IPS-18a (cell line): ENCODE data around the gene GH1.
"Not testable (repeated sequence)": the region's sequence is repeated elsewhere in the genome, so short reads cannot be mapped to it uniquely, and the experiment has no call there.

Experiments
- H3K27ac ChIP-seq: one replicate; pipeline ENCODE4 v1.5.1; 2013; ENCODE audit warnings: low read length
- H3K27me3 ChIP-seq: one replicate; pipeline ENCODE4 v1.6.1; 2013; ENCODE audit warnings: mild to moderate bottlenecking, low read length; ENCODE audit not compliant: control insufficient read depth, insufficient read depth
- H3K36me3 ChIP-seq: one replicate; pipeline ENCODE4 v1.6.1; 2013; ENCODE audit warnings: low read depth, low read length; ENCODE audit not compliant: control insufficient read depth
- H3K4me1 ChIP-seq: one replicate; pipeline ENCODE4 v1.6.1; 2013; ENCODE audit warnings: low read depth, low read length; ENCODE audit not compliant: control insufficient read depth
- H3K4me3 ChIP-seq: one replicate; pipeline ENCODE4 v1.5.1; 2013; ENCODE audit warnings: low read length
- H3K9ac ChIP-seq: one replicate; pipeline ENCODE4 v1.6.1; 2013; ENCODE audit warnings: mild to moderate bottlenecking, low read length, moderate library complexity
- H3K9me3 ChIP-seq: one replicate; pipeline ENCODE4 v1.6.1; 2013; ENCODE audit warnings: low read depth, low read length; ENCODE audit not compliant: control insufficient read depth

Gene GH1

GRCh38 chr17:63931981-63932561 is 13.4 kb upstream of the GH1 start, which contains the start of gene CD79B:
TSS of gene CD79B (minus strand) at chr17:63932331. CDS start at chr17:63932261, 70 bp downstream.
- Histone ChIP-seq H3K36me3 (no peaks in the 10 kb centered on the region), H3K4me3 (no peak within 1 kb of the TSS), H3K27ac (no peak within 1 kb of the TSS), H3K9me3 (no peaks in the 10 kb centered on the region), H3K4me1 (no peaks in the 10 kb centered on the region), H3K9ac (no peak within 1 kb of the TSS), H3K27me3 (no peaks in the 10 kb centered on the region)

GRCh38 chr17:63930951-63931575 is 12.4 kb upstream of the GH1 start:
- H3K4me3 ChIP-seq, result no peak overlapping the region
- no peaks in the 10 kb centered on the region for H3K27me3 ChIP-seq
- H3K9me3 ChIP-seq, result no peaks in the 10 kb centered on the region
- H3K36me3 ChIP-seq, result no peaks in the 10 kb centered on the region
- no peaks in the 10 kb centered on the region for H3K4me1 ChIP-seq
- H3K27ac ChIP-seq, result no peak overlapping the region
- no peak overlapping the region for H3K9ac ChIP-seq

DNA sequence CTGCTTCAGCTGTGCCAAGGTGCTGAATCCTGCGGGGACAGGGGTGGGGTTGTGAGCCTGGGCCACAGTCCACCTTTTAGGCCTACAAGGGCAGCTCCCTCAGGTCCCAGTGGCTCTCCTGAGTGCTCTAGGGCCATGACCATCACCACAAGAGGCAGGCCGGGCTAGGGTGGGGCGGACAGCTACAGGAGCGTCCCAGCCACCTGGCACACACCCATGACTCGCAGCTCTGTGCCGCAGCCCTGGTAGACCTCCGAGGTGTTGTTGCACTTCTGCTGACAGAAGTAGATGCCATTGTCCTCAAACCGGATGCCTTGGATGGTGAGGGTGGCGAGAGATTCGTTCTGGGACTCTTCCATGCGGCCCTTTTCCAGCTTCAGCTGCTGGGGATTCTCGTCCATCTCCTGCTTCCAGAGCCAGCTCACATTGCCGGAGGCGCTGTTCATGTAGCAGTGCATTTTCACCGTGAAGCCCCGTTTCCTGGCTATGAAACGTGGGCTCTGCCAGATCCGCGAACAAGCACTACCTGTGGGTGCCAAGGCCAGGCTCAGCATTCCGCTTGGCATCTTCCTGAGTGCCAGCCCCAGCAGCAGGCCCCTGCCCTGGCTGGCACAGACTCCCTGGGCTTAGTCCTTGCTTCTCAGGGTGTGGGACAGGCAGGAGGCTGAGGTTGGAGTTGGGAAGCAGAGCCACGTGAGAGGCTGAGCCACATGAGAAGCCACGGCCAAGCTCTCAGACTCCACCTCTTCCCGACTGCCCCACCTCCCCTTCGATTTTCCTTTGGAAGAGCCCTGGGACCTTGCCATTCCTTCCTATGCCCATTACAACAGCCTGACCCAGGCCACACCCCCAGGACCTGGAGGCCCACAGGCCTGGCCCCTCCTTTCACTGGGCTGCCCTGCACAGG is 11.5 kb upstream of the GH1 start:
- Histone ChIP-seq H3K4me3 (no peak overlapping the region), H3K36me3 (no peaks in the 10 kb centered on the region), H3K4me1 (no peaks in the 10 kb centered on the region), H3K27me3 (no peaks in the 10 kb centered on the region), H3K27ac (no peak overlapping the region), H3K9me3 (no peaks in the 10 kb centered on the region), H3K9ac (no peak overlapping the region)

DNA sequence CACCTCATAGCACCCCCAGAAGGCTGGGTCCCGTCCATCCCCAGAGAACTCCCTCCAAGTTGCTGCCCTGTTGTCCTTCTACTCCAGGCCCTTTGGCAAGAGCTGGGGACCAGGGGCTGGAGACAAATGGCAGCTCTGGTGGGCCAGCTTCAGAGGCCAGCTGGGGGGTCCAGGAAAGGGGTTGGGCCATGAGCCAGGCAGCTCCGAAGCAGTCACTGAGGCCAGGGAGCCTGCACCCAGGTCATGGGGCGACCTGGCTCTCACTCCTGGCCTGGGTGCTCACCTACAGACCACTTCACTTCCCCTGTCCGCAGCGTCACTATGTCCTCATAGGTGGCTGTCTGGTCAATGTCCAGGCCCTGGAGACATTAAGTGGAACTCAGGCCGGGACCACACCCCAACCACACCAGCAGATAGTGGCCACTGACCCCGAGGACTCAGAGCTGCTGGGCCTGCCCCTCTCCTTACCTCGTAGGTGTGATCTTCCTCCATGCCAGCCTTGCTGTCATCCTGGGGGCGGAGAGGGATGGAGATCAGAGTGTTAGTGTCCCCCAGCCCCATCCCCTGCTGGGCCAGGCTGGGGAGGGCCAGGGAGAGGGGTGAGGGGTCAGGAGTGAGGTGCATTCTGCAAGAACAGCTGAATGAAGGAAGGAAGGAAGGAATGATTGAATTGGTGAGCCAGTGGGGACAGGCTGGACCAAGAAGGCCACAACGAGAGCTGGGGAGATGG is 10.5 kb upstream of the GH1 start:
- H3K36me3 ChIP-seq, result no peaks in the 10 kb centered on the region
- H3K4me3 ChIP-seq, result no peak overlapping the region
- H3K27me3 ChIP-seq, result no peaks in the 10 kb centered on the region
- H3K9ac ChIP-seq, result no peak overlapping the region
- H3K9me3 ChIP-seq, result no peaks in the 10 kb centered on the region
- no peaks in the 10 kb centered on the region for H3K4me1 ChIP-seq
- no peak overlapping the region for H3K27ac ChIP-seq

DNA sequence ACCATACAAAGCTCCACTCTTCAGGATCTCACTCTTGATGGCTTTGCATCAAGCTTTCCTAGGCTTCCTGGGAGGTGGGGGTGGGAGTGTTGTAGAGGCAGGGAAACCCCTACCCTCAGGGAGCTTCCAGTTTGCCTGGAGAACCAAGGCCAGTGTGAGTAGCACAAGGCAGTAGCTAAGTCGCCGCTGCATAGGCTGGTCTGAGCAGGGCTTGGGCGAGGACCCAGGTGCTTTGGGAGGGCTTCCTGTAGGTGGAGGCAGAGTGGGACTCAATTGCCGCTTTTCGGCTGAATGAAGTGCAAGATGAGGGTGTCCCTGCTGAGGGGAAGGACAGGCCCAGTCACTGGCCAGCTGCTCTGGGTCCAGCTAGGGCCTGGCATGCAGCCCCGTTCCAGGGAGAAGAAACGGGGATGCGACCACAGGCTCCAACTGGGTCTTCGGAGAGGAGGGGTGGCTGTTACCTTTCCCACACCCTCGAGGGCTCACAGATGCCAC is 9.6 kb upstream of the GH1 start:
- H3K27me3 ChIP-seq, result no peaks in the 10 kb centered on the region
- no peaks in the 10 kb centered on the region for H3K4me1 ChIP-seq
- no peaks in the 10 kb centered on the region for H3K9me3 ChIP-seq
- H3K27ac ChIP-seq, result no peak overlapping the region
- H3K4me3 ChIP-seq, result no peak overlapping the region
- no peaks in the 10 kb centered on the region for H3K36me3 ChIP-seq
- H3K9ac ChIP-seq, result no peak overlapping the region

GRCh38 chr17:63927464-63928171 is 9.0 kb upstream of the GH1 start:
- no peaks in the 10 kb centered on the region for H3K36me3 ChIP-seq

GRCh38 chr17:63926164-63926563 is 7.5 kb upstream of the GH1 start:
- Histone ChIP-seq H3K9ac (no peak overlapping the region), H3K9me3 (no peaks in the 10 kb centered on the region), H3K4me1 (no peaks in the 10 kb centered on the region), H3K36me3 (no peaks in the 10 kb centered on the region), H3K4me3 (no peak overlapping the region), H3K27me3 (no peaks in the 10 kb centered on the region), H3K27ac (no peak overlapping the region)

More at GRCh38 chr17:63927464-63928171, 9.0 kb upstream of the GH1 start:
- Histone ChIP-seq H3K4me3 (no peak overlapping the region), H3K9ac (no peak overlapping the region), H3K4me1 (no peaks in the 10 kb centered on the region), H3K27me3 (no peaks in the 10 kb centered on the region), H3K9me3 (no peaks in the 10 kb centered on the region), H3K27ac (no peak overlapping the region)

DNA sequence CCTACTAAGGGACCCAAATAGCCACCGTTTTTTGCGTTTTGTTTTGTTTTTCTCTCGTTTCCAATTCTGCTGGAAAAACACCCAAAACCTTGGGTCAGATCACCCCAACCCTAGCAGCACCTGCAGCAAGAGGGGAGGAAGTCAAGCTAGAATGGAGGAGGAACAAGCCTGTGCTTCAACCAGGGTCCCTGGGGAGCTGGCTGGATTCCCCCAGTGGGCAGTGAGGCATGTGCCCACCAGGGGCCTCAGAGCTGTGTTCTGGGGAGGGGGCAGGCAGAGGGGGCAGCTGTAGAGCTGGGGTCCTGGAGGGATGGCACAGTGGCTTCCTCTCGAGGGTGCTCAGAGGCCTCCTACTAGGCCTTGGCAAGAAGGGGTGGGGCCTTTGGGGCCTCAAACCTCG is 7.0 kb upstream of the GH1 start:
- no peaks in the 10 kb centered on the region for H3K9me3 ChIP-seq

DNA sequence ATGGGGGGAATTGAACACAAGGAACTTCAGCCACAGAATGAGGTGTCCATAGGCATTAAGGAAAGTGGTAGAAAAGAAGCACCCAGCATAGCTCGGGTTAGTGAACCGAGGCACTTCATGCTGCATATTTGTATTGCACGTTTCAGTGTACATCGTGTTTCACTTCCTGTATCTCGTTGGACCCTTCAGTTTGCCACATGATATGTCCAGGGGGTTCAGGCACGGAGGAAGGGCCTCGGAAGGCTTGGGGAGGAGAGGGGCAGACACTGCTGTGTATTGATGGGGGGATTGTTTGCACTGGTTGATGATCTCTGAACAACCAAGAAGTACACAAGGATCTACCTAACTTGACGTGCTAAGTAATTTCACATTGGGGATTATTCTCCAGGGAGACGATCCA is 3.8 kb upstream of the GH1 start:
- H3K27ac ChIP-seq, H3K4me1 ChIP-seq, H3K4me3 ChIP-seq, H3K27me3 ChIP-seq, H3K9ac ChIP-seq, H3K36me3 ChIP-seq, H3K9me3 ChIP-seq: not testable (repeated sequence)

More for the DNA sequence above, 7.0 kb upstream of the GH1 start:
- Histone ChIP-seq H3K4me1 (no peaks in the 10 kb centered on the region), H3K27me3 (no peaks in the 10 kb centered on the region), H3K4me3 (no peak overlapping the region), H3K9ac (no peak overlapping the region), H3K27ac (no peak overlapping the region), H3K36me3 (no peaks in the 10 kb centered on the region)

DNA sequence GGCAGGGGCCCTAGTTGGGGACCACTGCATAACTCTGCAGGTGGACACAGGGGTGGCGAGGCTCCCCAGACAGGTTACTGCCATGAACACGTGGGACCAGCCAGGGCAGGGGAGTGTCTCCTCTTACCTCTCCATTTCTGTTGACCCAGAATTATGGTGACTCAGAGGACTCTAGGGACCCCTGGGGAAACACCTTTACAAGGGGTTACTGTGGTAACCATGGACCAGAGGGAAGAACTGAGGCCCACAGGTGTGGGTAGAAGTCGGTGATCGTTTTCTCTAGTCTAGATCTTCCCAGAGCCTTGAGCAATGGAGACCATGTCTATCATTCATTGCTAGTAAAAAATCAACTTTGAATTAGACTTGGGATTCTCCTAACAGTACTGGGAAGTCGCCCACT is 2.1 kb upstream of the GH1 start:
- not testable (repeated sequence) for H3K27me3 ChIP-seq, H3K36me3 ChIP-seq, H3K4me3 ChIP-seq, H3K4me1 ChIP-seq, H3K9ac ChIP-seq, H3K9me3 ChIP-seq, H3K27ac ChIP-seq

DNA sequence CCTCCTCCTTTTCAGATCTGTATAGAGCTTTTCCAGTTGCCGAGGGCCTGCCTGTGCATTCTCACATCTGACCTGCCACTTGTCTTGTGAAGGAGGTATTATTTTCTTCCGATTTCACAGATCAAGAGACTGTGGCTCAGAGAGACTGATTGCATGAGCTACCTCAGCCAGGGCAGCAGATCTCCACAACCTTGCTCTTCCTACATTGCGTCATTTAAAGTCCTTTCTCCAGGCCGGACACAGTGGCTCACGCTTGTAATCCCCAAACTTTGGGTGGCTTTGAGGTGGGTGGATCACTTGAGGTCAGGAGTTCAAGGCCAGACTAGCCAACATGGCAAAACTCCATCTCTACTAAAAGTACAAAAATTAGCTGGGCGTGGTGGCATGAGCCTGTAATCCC is 1.4 kb upstream of the GH1 start:
- H3K9ac ChIP-seq, H3K4me1 ChIP-seq, H3K4me3 ChIP-seq, H3K36me3 ChIP-seq, H3K27ac ChIP-seq, H3K27me3 ChIP-seq, H3K9me3 ChIP-seq: not testable (repeated sequence)
